Measurements from ENCODE around the gene HERC2. TPM values are rescaled to one million over a fixed set of nuclear protein-coding genes. Genes with fewer than 3 reads are reported as not detected.
"Not testable (repeated sequence)": the region's sequence is repeated elsewhere in the genome, so short reads cannot be mapped to it uniquely, and the experiment has no call there.

Gene HERC2
- total and polyA plus RNA-seq, 7 donors = 11.1 to 85.6 (median 42.5) TPM

DNA sequence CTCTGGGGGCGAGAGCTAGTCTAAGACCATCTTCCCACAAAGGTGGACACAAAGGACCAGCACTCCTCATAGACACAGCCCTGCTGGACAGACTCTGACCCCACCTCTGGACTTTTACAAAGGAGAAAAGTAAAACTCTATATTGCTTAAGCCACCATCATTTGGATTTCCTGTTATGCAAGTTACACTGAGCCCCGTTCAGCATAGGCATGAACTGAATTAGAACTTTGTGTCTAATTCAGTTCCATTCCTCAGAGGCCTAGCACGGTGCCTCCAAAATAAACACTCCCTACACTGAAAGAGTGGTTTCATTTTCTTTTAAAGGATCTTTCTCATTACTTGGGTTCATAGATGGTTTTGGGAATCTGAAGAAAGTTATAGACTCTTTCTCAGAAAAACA lies 143.7 kb downstream of the HERC2 start:
- Histone ChIP-seq H3K27me3 (no peaks in the 10 kb centered on the region), H3K36me3 (peaks cover 5 to 94% (median 25%) of the 10 kb centered on the region in 4 donors), H3K9me3 (no peaks in the 10 kb centered on the region), H3K4me3 (no peak overlapping the region), H3K27ac (no peak overlapping the region), H3K4me1 (no peaks in the 10 kb centered on the region)
- no peak for TF ChIP-seq POLR2A (IDR thresholded peaks at IDR 0.05)
- no peak for TF ChIP-seq EP300 (IDR thresholded peaks at IDR 0.05)
- TF ChIP-seq, protein P1, sequence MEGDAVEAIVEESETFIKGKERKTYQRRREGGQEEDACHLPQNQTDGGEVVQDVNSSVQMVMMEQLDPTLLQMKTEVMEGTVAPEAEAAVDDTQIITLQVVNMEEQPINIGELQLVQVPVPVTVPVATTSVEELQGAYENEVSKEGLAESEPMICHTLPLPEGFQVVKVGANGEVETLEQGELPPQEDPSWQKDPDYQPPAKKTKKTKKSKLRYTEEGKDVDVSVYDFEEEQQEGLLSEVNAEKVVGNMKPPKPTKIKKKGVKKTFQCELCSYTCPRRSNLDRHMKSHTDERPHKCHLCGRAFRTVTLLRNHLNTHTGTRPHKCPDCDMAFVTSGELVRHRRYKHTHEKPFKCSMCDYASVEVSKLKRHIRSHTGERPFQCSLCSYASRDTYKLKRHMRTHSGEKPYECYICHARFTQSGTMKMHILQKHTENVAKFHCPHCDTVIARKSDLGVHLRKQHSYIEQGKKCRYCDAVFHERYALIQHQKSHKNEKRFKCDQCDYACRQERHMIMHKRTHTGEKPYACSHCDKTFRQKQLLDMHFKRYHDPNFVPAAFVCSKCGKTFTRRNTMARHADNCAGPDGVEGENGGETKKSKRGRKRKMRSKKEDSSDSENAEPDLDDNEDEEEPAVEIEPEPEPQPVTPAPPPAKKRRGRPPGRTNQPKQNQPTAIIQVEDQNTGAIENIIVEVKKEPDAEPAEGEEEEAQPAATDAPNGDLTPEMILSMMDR (IDR thresholded peaks at IDR 0.05) = no peak
- no peak for TF ChIP-seq POLR2AphosphoS5 (IDR thresholded peaks at IDR 0.05)
- WGBS, 2 donors = 75 to 84% methylated on average over 3 of the region's 3 CpGs
- DNase-seq = no peak
- intact Hi-C loops (cut with DNase I) = loop anchor here (10.0 kb wide), 1 partner anchor 83 kb away; the partner anchor contains the start of gene OCA2

DNA sequence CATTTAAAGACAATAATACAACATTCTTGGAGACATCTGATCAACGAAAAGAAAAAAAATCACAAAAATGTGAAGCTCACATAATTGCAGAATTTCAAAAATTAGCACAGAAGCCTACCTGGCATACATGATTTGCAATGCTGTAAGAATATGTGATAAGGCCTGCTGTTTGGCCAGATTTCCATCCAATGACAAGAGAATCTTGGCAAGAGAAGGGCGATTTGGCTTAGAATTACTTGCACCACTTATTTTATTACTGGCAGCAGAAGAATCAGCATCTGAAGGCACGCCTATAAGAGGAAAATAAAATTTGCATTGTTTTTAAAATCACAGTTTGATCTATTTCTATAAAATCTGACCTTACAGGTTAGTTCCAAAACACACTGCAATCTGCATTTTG lies 152.6 kb downstream of the HERC2 start:
- intact Hi-C loops (cut with DNase I) = no loop called here
- Histone ChIP-seq H3K36me3 (peaks cover 14 to 88% (median 30%) of the 10 kb centered on the region in 4 donors), H3K27ac (no peak overlapping the region), H3K27me3 (no peaks in the 10 kb centered on the region), H3K9me3 (no peaks in the 10 kb centered on the region), H3K4me1 (no peaks in the 10 kb centered on the region), H3K4me3 (no peak overlapping the region)
- 88 to 92% methylated on average over 3 of the region's 3 CpGs for WGBS, 2 donors
- DNase-seq = no peak
- no peak for TF ChIP-seq POLR2AphosphoS5 (IDR thresholded peaks at IDR 0.05)
- TF ChIP-seq EP300 (IDR thresholded peaks at IDR 0.05) = no peak
- TF ChIP-seq, protein P1 (IDR thresholded peaks at IDR 0.05) = no peak
- TF ChIP-seq POLR2A (IDR thresholded peaks at IDR 0.05) = no peak

DNA sequence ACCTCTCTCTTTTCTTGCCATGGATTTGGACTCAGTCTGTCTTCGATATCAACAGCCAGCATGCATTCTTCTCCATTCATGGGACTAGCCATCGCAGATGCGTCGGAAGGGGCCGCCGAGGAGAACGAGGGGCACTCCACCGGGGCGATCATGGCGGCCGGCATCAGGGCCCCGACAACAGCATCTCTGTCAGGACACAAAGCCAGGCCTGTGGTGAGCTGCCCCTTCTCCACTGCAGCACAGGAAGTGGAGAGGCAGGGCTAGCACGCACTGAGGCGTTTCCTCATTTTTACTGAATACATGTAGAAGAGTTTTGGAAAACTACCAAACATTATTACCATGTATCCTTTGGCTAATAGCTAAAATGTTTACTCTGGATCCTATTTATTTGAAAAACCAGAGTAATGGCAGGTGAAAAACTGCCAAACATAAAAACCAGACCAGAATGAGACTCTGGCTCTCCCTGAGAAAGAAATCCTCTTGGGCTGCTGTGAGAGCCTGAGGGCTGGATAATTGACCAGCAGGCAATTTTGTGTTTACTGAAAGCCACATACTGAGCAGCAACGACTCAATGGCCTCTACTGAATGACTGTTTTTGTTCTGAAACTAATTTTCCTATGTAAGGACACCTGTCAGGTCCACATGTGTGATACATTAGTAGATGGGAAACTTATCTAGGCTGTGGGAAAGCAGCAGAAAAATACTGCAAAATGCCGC lies 153.4 kb downstream of the HERC2 start:
- H3K9me3 ChIP-seq; H3K4me3 ChIP-seq; H3K27me3 ChIP-seq; H3K27ac ChIP-seq; intact Hi-C loops (cut with DNase I); DNase-seq; H3K4me1 ChIP-seq: not testable (repeated sequence)
- WGBS, 2 donors = 85 to 89% methylated on average over 16 of the region's 16 CpGs
- peaks cover 14 to 88% (median 28%) of the 10 kb centered on the region in 4 donors for H3K36me3 ChIP-seq

DNA sequence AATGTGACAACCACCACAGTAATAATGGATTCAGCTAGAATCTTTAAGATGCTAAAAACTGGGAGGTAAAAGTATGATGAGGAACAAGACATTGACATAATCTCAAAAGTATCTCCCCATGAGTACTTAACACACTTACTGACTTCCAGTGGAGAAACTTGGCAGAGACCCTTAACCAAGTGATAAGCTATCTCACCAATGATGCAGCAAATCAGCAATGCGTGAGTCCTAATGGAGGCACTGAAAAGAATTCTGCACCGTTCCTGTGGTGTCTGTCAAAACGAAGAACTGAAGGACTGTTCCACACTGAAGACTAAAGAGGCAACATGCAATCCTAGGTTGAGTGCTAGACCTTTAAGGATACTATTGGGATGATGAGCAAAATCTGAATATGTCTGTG lies 154.9 kb downstream of the HERC2 start:
- DNase-seq = no peak
- H3K27ac ChIP-seq = no peak overlapping the region
- 81 to 97% methylated on average over 3 of the region's 3 CpGs for WGBS, 2 donors
- intact Hi-C loops (cut with DNase I) = no loop called here
- H3K36me3 ChIP-seq = peaks cover 22 to 93% (median 33%) of the 10 kb centered on the region in 4 donors
- H3K4me1 ChIP-seq = no peaks in the 10 kb centered on the region
- TF ChIP-seq, protein P1 (IDR thresholded peaks at IDR 0.05) = no peak
- no peak for TF ChIP-seq POLR2A (IDR thresholded peaks at IDR 0.05)
- H3K9me3 ChIP-seq = no peaks in the 10 kb centered on the region
- no peak overlapping the region for H3K4me3 ChIP-seq
- H3K27me3 ChIP-seq = no peaks in the 10 kb centered on the region

DNA sequence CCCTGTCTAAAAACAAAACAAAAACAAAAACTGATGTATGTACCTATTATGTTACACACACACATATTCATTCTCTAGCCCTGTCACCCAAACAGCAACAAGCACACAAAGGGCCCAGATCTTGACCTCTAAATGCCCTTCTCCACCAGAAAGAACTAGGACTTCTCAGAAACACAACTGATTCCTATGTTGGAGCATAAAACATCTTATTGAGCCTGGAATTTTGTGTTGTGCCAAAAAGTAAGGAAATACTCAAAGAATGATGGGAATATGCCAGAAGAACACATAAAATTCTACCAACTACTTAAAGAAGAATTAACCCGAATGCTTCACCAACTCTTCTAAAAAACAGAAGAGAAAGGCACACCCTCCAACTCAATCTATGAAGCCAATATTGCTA lies 156.2 kb downstream of the HERC2 start:
- no peak overlapping the region for H3K27ac ChIP-seq
- H3K27me3 ChIP-seq = no peaks in the 10 kb centered on the region
- no peak overlapping the region for H3K4me3 ChIP-seq
- H3K4me1 ChIP-seq = no peaks in the 10 kb centered on the region
- intact Hi-C loops (cut with DNase I) = no loop called here
- TF ChIP-seq POLR2A (IDR thresholded peaks at IDR 0.05) (no peak), POLR2AphosphoS5 (IDR thresholded peaks at IDR 0.05) (no peak)
- no peaks in the 10 kb centered on the region for H3K9me3 ChIP-seq
- H3K36me3 ChIP-seq = peaks cover 22 to 96% (median 40%) of the 10 kb centered on the region in 4 donors
- 88 to 98% methylated on average over 1 of the region's 1 CpG for WGBS, 2 donors
- no peak for DNase-seq

DNA sequence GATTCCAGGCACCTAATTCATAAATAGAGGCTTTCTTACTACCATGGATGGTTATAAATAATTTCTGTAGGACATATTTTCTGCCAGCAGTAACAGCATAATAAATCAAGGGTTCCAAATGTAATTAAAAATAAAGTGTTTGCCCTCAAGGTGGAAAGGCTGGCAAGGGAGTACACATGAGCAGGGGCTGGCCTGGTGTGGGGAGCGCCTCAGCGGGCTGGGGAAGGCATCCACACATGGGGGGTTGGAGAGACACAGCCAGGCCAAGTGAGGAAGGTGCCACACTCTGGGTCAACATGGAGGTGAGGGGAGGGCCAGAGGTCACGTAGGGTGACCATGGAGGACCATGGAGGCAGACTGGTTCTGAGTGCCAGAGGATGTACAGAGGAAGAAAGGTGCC lies 157.1 kb downstream of the HERC2 start:
- intact Hi-C loops (cut with DNase I) = no loop called here
- Histone ChIP-seq H3K27me3 (no peaks in the 10 kb centered on the region), H3K4me3 (no peak overlapping the region), H3K36me3 (peaks cover 29 to 98% (median 44%) of the 10 kb centered on the region in 4 donors), H3K9me3 (no peaks in the 10 kb centered on the region), H3K27ac (no peak overlapping the region), H3K4me1 (no peaks in the 10 kb centered on the region)
- TF ChIP-seq, protein P1 (IDR thresholded peaks at IDR 0.05) = no peak
- no peak for TF ChIP-seq POLR2AphosphoS5 (IDR thresholded peaks at IDR 0.05)
- no peak for TF ChIP-seq EP300 (IDR thresholded peaks at IDR 0.05)
- TF ChIP-seq POLR2A (IDR thresholded peaks at IDR 0.05) = no peak
- WGBS, 2 donors = 99 to 100% methylated on average over 3 of the region's 3 CpGs
- DNase-seq = no peak

All from sigmoid colon (tissue), 7 donors.